NCI-H226 (cell line): ENCODE measurements around the gene SPAG17.

Source experiments
- DNase-seq: peaks from one replicate; pipeline ENCODE4 v3.0.0-alpha.2; 2015

The SPAG17 gene

DNA sequence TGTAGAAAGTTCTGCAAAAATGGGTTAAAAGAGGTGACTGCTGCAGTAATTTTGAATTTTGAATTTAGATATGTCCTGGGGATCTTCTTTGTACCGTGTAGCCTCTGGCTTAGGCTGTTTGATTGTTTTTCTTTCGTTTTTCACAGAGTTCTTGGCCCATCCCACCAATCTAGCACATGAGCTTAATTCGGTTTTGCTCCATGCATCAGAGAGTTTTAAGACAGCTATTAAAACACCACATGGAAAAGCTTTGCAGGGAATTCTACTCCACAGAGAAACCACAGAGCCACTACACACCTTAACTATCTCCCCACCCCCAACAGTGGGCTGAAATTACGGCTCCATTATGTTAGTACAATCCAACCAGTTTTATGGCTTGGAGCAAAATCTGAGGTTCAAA, 25.5 kb downstream of the SPAG17 start:
- DNase-seq: no peak

DNA sequence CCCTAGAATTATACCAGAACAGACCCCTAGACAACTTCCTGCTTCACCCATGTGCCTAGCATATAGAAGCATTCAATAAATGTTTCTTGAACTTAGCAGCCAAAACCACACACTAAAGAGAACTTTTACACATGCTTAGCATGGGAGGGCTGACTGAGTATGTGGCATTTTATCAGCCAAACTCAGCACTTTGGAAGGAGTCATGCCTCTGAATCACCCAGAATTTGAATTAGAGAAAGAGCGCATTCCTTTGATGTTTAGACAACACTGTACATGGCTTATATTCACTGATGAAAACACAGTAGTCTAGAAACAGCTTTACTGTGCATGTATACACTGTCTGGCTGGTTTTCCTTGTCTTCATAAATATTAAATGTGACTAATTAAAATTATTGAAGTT, 26.1 kb downstream of the SPAG17 start:
- peak; percentile 84 for DNase-seq

DNA sequence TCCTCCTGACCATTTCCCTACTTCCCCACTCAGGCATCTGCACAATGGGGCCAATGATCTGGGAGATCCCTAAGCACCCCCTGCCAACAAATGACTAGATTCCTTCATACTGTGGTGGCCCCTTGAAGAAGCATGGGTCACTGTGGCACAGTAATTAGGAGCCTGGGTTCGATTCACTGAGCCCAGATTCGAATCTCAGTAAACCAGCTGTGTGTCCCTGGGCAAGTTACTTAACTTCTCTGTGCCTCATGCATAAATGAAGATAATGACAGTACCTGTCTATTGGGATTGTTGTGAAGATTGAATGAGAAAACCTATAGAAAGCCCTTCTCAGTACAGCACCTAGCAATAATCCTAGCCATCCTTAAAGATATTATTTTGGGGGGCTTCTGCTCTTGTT, 27.5 kb downstream of the SPAG17 start:
- DNase-seq: no peak

DNA sequence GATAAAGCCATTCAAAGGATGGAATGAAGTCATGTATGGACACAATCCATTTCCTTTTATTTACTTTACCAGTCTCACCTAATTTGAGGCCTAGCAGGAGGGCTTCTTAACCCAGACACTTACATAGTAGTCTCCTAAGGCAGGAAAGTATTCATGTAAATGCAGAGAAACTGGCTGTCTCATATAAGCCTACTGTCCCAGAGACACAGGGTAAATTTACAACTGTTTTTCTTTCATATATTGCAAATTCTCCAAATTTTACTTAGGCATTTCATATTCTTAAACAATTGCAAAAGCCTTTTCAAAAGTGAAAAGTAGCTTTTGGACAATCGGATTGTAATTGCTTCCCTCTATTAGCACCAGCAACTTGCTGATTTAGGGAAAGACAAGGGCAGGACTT, 29.9 kb downstream of the SPAG17 start:
- no peak for DNase-seq

DNA sequence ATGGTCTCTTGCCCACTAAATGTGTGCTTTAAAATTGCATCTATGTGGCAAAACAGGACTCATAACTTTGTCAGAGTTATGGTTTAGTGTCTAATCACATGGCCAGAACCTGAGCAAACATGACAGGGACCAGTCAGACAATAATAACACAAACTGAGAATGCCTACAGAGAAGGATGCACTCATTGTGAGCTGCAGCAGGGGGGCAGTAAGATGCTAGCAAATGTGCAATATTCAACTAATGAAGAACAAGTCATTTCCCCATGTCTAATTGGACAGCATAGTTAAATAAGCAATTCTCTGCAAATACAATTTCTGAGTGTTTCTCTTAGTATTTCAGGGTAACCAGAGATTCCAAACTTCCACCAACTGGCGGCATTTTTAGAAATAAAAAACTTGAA, 30.8 kb downstream of the SPAG17 start:
- DNase-seq: no peak

DNA sequence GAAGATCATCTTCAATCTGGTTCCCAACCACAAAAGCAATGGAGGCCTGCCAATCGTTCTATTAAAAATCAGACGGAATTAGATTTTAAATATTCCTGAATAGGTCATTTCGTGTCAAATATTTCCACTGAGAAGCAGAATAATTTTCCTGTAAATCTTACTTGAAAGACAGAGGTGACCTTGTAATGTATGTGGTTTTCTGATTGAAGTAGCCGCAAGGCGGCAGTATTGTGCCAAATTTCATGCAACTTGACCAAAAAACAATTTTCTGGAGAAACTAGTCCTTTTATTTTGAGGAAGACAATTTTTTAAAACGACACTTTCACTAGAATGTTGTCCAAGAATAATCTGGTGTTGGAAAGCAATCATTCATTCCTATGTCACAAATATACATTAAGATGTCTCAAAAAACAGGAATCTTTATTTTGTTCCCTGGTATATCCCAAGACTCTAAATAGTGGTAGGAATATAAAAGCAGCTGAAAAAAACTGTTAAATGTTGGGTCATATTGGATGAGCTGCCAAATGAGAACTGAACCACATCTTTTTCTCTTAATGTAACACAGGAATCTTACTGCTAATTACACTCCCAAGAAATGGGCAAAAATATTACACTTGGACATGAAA, 33.6 kb downstream of the SPAG17 start:
- no peak for DNase-seq

DNA sequence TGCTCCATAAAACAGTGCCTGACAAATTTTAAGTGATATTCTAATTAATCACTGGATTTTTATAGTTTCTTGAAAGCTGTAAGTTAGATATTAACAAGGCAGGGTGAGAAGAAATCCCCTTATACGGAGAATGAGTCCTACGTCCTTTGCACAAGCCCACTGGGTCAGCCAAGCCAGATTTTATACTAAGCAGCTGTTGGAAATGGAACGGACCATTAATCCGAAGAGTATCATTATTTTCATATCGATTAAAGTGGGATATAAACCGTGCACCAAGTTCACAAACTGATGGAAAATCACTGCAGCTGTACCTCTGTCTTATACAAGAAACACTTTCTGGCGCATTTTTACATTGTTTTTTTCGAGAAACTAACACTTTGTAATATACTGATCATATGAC, 35.2 kb downstream of the SPAG17 start:
- DNase-seq: no peak

DNA sequence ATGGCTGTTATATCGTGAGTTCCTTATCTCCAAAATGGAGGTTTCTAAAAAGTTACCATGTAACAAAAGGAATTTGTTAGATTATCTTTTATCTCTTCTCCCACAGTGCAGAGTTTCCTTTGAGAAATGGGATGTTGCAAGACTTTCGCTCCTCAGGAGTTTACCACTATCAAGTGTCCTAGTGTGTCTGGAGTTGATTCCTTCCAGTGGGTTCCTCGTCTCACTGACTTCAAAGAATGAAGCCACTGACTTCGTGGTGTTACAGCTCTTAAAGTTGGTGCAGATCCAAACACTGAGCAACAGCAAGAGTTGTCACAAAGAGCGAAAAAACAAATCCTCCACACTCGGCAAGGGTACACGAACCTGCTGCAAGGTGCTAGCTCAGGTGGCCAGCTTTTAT, 37.0 kb downstream of the SPAG17 start:
- DNase-seq: peak; percentile 78

DNA sequence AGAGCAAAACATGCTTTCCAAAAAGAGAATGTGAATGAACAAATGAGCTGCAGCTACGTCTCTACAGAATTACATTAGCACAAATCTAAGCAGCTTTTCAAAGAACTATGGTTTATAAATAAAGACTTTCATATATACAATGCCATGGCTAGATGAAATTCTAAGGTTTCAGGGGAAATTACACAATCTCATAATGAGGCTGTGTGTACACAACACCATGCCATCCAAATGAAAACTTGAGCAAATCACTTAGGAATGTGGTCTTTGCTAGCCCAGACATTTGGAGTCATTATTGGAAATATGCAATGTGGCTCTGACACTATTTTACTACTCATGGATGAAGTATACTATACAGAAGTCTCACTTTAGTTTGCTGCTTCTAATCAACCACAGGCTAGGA, 37.5 kb downstream of the SPAG17 start:
- DNase-seq: peak; percentile 82

DNA sequence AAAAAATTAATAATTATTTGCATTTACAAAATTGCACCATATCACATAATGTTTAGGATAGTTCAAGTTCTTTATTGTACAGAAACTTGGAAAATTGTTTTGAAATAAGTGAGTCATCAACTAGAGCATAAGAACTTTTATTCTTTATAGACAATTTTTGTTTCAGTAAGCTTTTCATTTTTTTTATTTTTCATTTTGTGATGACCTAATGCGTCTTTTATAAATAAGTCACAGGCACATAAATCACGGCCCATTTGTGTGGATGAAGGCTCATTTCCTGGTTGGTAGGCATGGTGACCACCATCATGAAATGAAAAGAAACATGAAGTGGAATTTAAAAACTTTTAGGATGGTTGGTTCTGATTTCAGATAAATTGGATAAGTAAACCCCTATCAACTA, 39.3 kb downstream of the SPAG17 start:
- no peak for DNase-seq

DNA sequence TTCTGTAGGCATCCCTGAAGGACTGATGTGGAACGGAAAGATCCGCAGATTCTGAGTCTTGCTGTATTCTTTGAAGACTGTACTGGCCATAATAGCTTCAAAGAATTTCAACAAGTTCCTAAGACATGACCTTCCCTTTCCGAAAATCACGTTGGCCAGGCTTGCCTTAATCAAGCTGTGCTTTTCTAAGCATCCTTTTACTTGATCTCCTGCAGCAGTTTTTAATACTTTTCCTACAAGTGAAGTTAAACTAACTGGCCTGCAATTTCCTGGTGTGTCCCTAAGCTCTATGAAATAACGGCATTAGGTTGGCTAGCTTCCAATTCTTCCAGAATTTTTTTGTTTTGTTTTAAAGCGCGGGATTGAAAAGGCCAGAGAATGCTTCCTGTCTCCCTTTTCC, 40.3 kb downstream of the SPAG17 start:
- DNase-seq: no peak

DNA sequence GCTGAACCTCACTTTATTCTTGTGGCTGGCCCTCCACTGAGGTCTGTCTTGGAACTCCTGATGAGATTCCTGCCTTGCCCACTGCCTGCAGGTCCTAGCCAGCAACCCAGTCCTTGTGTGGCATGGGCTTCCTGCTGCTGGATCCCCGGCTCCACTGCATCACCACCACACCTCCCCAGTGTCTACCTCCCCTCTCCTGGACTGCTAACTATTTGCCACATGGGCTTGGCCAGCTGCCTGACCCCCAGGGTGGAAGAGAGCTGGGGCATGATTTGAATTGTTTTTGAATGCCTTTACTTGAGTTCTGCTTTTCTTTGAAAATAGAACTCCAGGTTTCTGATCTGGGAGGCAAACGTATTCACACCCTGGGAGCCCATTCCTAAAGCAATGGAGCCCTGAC, 41.2 kb downstream of the SPAG17 start:
- DNase-seq: peak; percentile 72

DNA sequence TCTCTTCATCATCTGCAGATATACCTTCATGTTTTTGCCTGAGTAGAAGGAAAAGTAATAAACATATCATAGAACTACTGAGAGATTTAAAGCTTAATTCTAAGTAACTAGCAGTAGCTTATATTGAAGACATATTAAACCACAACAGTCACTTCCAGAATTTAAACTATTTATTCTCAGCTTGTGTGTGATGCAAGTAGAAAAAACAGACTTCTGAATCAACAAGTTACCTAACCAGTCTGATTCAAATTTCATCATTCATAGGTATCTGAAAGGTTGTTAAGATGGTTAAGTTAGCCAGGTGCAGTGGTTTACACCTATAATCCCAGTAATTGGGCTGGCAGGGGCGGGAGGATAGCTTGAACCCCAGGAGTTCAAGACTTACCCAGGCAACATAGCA, 41.9 kb downstream of the SPAG17 start:
- no peak for DNase-seq

DNA sequence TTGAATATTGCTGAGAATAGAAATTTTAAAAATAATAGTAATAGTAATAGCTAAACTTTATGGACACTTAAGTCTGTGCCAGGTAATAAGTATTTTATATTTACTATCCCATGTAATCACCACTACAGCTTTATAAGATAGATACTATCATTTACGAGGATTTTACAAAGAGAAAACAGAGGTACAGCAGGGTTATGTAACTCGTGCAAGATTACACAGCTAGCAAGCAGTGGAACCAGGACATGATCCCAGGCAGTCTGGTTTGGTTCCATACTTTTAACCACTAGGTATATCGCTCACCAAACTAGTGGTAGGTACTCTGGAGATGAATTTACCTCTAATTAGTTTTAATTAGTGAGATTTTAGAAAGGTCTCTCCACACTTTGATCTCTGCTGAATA, 42.5 kb downstream of the SPAG17 start:
- DNase-seq: no peak

DNA sequence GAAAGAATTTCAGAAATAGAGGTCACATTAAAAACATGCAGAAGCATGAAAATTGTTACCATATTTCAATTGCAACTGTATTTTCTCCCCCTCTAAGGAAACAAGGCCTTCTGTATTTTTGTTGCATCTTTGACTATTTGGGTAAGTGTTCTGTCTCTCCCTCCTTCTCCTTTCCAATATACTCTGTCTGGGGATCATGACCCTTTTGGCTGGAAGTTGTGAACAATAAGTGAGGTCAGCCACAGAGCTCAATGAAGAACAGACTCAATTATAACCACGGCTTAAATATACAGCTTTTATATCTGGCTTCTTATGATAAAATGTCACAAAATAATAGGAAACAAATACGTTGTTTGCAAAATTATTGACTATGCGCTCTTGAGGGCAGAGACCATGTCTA, 47.1 kb downstream of the SPAG17 start:
- no peak for DNase-seq

DNA sequence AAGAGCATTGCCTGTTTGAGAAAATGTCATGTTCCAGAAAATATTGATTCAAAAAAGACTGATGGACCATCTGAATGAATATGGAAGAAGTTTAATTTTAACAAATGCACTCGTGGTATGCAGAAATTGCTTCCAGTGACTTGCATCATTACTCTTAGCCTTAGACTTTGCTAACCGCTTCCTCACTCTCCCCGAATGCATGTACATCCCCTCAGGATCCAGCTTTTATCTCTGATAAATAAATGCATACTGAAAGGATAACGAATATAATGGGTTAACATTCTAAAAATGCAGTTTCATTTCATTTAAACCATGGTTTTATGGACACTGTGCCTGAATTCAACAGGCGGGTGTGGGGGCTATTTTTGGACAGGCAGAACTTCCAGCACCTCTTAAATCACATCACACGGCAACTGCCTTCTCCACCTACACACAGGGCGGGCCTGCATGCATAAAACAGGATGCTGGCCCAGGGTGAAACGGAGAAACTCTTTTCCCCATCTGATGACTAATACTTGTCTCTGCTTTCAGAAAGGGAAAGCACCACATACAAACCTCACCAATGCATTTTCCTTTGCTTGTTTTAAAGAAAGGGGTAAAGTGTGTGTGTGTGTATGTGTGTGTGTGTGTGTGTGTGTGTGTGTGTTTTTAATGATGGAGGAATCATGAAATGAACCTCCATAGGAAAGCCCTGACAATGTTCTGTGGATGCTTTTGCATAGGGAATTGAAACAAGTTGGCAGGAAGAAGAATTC, 48.7 kb downstream of the SPAG17 start:
- peak; percentile 83 for DNase-seq

DNA sequence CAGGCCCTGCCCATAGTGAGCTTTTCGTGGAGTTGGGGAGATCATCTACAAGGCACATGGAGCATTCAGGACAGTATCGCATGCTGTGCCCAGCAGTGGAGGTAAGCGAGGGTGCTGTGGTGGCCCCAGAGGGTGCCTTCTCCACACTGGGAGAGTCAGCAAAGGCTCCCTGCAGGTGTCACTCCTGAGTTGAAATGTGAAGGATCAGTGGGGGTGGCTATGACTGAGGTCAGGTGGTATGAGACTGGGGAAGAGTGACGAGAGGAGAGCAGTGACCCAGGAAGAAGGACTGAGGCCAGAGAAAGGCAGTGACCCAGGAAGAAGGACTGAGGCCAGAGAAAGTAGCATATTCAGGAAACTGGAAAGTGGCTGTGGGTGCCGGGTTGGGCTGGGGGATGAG, 53.0 kb downstream of the SPAG17 start:
- no peak for DNase-seq

DNA sequence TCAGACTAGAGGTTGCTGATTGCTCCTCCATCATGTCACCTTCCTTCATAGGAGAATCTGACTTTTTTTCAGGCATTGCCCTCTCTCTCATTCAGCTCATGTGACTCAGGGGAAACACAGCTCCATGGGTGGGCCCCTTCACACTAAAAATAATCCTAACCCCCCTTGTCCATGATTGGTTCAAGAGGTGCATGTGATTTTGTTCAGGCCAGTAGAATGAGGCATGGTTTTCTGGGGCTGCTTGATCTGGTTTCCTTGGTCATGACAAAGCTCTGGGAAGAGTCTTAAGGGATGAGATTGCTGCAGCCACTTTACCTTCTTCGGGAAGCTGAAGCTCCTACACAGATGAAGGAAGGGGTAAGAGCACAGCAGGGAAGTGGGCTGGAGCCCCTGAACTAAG, 56.3 kb downstream of the SPAG17 start:
- DNase-seq: no peak

DNA sequence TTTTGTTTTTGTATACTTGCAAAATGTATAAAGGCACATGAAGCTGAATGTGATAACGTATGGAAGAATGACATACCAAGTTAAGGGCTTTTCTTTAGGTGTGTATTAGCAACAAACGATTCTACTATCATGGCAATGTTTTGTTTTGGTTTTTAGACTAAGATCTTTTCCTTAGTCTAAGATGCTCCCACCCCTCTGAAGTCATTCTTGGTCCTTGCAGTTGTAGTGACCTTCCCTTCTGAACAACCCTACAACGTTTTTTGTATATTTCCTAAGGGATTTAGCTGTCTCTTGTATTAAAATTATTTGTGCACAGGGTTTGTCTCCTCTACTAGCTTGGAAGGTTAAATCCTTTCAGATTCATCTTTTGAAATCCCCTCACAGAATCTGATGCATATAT, 61.0 kb downstream of the SPAG17 start:
- no peak for DNase-seq

DNA sequence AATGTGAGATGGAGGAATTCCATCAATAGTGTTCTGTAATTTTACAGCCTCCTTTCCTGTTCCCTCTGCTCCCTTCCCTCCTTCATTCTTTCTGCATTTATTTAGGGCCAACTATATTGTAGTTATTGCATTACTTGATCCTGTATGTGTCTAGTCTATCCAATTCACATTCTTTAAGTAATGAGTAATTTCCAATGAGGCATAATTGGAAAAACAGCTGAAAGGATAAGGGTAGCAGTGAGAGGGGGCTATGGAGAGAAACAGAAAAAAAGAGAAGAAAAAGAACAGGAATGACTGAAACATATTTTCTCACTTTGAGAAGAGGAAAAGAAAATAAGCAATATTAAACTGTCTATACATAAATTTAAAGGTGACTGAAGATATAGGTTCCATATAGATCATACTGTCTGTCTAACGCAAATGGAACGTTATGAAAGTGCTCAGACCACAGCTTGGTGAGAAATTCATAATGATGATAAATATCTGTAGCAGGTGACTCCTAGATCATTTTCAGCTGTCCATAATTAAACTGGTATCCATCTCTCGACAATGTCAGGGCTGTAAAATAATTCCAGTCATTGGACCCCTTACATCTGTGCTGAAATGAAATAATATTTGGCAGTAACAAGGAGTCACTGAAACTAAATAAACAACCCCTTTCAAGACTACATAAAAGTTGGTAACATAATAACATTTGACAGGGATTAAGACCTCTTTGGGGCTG, 61.8 kb downstream of the SPAG17 start:
- DNase-seq: no peak

DNA sequence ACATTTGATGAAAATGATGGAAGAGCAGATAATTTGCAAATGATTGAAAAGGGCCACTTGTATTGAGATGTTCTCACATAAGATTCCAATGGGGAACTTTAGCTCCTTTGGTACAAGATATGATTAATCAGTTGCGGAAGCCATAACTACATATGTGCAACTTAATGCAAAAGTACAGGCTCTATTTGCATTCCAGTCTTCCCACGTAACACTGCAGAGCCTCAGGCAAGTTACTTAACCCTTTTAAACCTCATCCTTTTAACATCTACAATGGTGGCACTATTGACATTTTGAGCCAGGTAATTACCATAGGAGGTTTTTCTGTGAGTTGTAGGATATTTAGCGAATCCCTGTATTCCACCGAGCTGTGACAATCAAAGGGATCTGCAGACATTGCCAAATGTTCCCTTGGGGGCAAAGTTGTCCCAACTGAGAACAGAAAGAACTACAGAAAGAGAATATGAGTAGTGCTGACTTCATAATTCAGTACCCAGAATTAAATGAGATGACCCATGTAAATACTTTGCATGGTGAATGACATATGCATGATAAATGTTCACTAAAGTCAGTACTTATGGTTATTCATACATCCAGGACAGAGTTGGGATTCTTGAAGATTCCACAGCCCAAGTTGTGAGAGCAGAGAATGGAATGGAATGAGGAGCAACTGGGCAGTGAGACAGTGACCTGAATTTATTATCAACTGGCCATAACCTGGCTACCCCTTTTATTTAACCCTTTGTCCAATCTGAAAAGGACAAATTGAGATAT, 62.6 kb downstream of the SPAG17 start:
- DNase-seq: no peak

DNA sequence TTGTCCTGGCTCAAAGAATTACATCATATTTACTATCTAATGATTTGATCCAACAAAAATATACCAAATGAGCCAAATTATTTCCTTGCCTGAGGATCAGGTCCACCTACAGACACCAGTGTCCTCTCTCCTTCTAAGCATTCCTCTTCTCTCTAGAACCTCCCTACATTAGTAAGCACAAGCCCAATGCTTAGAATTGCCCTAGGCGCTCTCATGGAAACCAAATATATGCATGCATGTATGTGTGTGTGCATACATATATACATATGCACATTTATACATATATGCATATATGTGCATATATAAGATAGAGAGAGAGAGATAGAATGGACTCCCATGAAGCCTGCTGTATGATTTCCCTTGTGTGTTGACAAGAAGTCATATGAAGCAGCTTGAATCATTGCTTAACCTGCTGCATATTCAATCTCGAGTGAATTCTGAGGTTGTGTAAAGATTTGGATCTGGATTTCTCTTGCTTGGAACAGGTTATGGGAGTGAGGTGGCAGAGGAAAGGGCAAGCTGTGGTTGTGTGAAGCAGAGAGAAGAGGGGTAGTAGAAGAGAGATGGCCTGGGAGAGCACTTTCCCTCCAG, 66.1 kb downstream of the SPAG17 start:
- no peak for DNase-seq

DNA sequence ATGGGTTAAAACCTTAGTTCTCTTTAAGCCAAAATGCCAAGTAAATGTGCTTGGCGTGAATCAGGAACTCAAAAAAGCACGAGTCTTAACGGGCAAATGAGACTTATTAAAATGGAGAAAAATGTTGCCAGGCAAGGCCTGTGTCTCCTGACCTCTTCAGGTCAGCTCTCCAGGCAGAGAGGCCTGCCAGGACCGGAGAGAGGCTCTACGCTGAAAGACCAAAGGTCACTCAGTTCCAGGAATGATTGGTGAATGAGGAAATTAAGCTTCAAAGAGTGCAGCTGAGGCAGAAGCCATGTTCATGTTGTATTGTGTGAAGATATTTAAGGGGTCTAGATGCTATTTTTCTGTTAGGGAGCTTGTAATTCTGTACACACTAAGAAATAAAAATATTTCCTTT, 66.6 kb downstream of the SPAG17 start:
- DNase-seq: no peak
